Glutamatergic neuron (in vitro differentiated cells): ENCODE measurements around the gene CDH4. TPM values are rescaled to one million over a fixed set of nuclear protein-coding genes. Genes with fewer than 3 reads are reported as not detected.

Experiments
- DNase-seq: peaks from one replicate; pipeline ENCODE4 v3.0.0; 2022
- H3K27ac Mint-ChIP-seq: one replicate; pipeline ENCODE4 v1.8.0; 2020; ENCODE audit warnings: mild to moderate bottlenecking, mixed read lengths, inconsistent platforms; ENCODE audit not compliant: unreplicated experiment
- H3K27me3 Mint-ChIP-seq: one replicate; pipeline ENCODE4 v1.8.0; 2020; ENCODE audit warnings: mild to moderate bottlenecking, moderate library complexity, mixed read lengths, inconsistent platforms; ENCODE audit not compliant: unreplicated experiment
- H3K36me3 Mint-ChIP-seq: one replicate; pipeline ENCODE4 v1.8.0; 2020; ENCODE audit warnings: mild to moderate bottlenecking, mixed read lengths, inconsistent platforms; ENCODE audit not compliant: unreplicated experiment
- H3K4me1 Mint-ChIP-seq: one replicate; pipeline ENCODE4 v1.8.0; 2020; ENCODE audit warnings: mild to moderate bottlenecking, low read depth, mixed read lengths, inconsistent platforms; ENCODE audit not compliant: unreplicated experiment
- H3K4me3 Mint-ChIP-seq: one replicate; pipeline ENCODE4 v1.8.0; 2020; ENCODE audit warnings: mild to moderate bottlenecking, mixed read lengths, inconsistent platforms; ENCODE audit not compliant: unreplicated experiment
- H3K9me3 Mint-ChIP-seq: one replicate; pipeline ENCODE4 v1.8.0; 2020; ENCODE audit warnings: mild to moderate bottlenecking, moderate library complexity, mixed read lengths, inconsistent platforms; ENCODE audit not compliant: unreplicated experiment
- total RNA-seq: library from RNA; stranded (reverse); fragmentation: NEBNext Ultra II Directional; extraction: Animal tissue kit (Norgen Biotek cat#: 25700); gene quantifications from one replicate; pipeline ENCODE4 v1.2.1, GENCODE V29; 2021; ENCODE audit not compliant: unreplicated experiment
- TF ChIP-seq, protein P1 (sequence below): fragments of 200-600 bp; sonication (generic); IDR thresholded peaks from one replicate; pipeline ENCODE4 v1.5.0; 2021; ENCODE audit not compliant: partially characterized antibody, unreplicated experiment

Gene CDH4
- total RNA-seq, 1 donor from 2014 or later, result 1.2 TPM

DNA sequence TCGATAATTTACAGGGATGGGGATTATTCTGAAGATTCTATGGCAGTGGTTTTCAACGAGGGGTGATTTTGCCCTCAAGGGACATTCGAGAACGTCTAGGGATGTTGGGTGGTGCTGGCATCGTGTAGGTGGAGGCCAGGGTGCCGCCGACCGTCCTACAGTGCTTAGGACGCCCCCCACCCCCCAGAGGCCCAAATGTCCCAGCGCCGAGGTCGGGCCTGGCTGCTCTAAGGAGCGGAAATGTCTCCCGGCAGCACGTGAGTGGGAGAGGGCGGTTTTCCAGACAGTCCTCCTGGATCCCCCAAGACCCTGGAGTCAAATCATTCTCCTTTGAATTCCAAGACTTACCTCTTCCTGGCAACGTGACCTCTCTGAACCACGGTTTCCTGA is 101.9 kb downstream of the CDH4 start:
- H3K36me3 Mint-ChIP-seq, result no peaks in the 10 kb centered on the region
- peaks cover 10% of the 10 kb centered on the region for H3K27me3 Mint-ChIP-seq
- TF ChIP-seq, protein P1, sequence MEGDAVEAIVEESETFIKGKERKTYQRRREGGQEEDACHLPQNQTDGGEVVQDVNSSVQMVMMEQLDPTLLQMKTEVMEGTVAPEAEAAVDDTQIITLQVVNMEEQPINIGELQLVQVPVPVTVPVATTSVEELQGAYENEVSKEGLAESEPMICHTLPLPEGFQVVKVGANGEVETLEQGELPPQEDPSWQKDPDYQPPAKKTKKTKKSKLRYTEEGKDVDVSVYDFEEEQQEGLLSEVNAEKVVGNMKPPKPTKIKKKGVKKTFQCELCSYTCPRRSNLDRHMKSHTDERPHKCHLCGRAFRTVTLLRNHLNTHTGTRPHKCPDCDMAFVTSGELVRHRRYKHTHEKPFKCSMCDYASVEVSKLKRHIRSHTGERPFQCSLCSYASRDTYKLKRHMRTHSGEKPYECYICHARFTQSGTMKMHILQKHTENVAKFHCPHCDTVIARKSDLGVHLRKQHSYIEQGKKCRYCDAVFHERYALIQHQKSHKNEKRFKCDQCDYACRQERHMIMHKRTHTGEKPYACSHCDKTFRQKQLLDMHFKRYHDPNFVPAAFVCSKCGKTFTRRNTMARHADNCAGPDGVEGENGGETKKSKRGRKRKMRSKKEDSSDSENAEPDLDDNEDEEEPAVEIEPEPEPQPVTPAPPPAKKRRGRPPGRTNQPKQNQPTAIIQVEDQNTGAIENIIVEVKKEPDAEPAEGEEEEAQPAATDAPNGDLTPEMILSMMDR, result no peak
- H3K9me3 Mint-ChIP-seq, result peaks cover 1% of the 10 kb centered on the region
- H3K4me1 Mint-ChIP-seq, result peaks cover 12% of the 10 kb centered on the region
- no peak overlapping the region for H3K27ac Mint-ChIP-seq
- H3K4me3 Mint-ChIP-seq, result no peak overlapping the region
- no peak for DNase-seq

DNA sequence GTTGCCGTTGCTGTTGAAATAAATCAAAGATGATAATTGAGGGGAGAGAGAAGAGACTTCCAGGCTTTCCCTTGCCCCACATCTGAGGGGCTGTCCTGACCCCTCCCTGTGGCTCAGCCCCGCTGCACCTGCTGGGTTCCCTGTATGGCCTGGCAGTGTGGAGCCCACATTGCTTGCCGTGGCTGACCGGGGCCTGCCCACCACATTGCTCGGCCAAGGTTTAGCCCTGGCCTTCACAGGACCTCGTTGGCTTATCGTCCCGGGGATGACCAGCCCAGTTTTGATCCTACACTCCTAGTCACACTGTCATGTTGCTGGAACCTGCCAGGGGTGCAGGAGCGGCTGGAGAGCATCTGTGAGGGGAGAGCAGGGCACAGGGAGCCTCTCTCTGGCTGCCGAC is 102.4 kb downstream of the CDH4 start:
- Mint-ChIP-seq H3K4me3 (no peak overlapping the region), H3K4me1 (peaks cover 12% of the 10 kb centered on the region), H3K9me3 (peaks cover 1% of the 10 kb centered on the region), H3K27ac (no peak overlapping the region), H3K36me3 (no peaks in the 10 kb centered on the region), H3K27me3 (peaks cover 7% of the 10 kb centered on the region)
- TF ChIP-seq, protein P1, result no peak
- DNase-seq, result no peak

- H3K27me3 Mint-ChIP-seq, result peaks cover 7% of the 10 kb centered on the region
- H3K36me3 Mint-ChIP-seq, result no peaks in the 10 kb centered on the region
- TF ChIP-seq, protein P1, result no peak
- peaks cover 1% of the 10 kb centered on the region for H3K9me3 Mint-ChIP-seq
- no peak overlapping the region for H3K4me3 Mint-ChIP-seq
- no peak for DNase-seq
- peaks cover 12% of the 10 kb centered on the region for H3K4me1 Mint-ChIP-seq
- no peak overlapping the region for H3K27ac Mint-ChIP-seq
These were observed 102.9 kb downstream of the CDH4 start for GRCh38 chr20:61354901-61355495.

- peaks cover 7% of the 10 kb centered on the region for H3K27me3 Mint-ChIP-seq
- no peaks in the 10 kb centered on the region for H3K36me3 Mint-ChIP-seq
- H3K4me3 Mint-ChIP-seq, result no peak overlapping the region
- DNase-seq, result no peak
- H3K27ac Mint-ChIP-seq, result no peak overlapping the region
- peaks cover 1% of the 10 kb centered on the region for H3K9me3 Mint-ChIP-seq
- peaks cover 14% of the 10 kb centered on the region for H3K4me1 Mint-ChIP-seq
- TF ChIP-seq, protein P1, result no peak
These were observed 103.5 kb downstream of the CDH4 start for GRCh38 chr20:61355585-61355984.

DNA sequence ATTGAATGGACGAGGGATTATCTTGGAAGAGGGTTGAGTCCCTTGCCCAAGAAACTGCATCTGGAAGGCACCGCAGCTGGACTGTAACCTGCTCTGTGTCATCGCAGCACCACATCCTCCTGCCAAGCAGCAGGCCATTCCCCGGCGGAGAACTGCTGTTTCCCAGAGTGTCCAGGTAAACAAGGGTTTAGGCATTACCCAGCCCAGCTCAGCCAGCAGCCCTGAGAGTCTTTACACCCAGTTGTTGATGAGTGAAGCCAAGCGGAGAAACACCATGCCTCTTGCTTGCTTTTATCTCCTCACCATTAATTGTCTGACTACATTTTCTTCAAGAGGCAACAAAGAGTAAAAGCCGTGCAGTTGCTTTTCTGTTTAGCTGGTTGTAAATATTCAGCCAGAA is 104.1 kb downstream of the CDH4 start:
- Mint-ChIP-seq H3K9me3 (peaks cover 1% of the 10 kb centered on the region), H3K36me3 (no peaks in the 10 kb centered on the region), H3K4me3 (no peak overlapping the region), H3K4me1 (peaks cover 15% of the 10 kb centered on the region), H3K27ac (no peak overlapping the region), H3K27me3 (peaks cover 8% of the 10 kb centered on the region)
- no peak for DNase-seq
- TF ChIP-seq, protein P1, result no peak
